Endothelial cell (in vitro differentiated cells): ENCODE measurements around the gene CXCR4. TPM values are rescaled to one million over a fixed set of nuclear protein-coding genes. Genes with fewer than 3 reads are reported as not detected.

Source experiments
- DNase-seq: peaks from one replicate; pipeline ENCODE4 v3.0.0; 2021; ENCODE audit warnings: low spot score
- H3K27ac Mint-ChIP-seq: one replicate; pipeline ENCODE4 v1.8.0; 2021; ENCODE audit warnings: mixed read lengths, inconsistent platforms; ENCODE audit not compliant: unreplicated experiment
- H3K27me3 Mint-ChIP-seq: one replicate; pipeline ENCODE4 v1.8.0; 2021; ENCODE audit warnings: mild to moderate bottlenecking, moderate library complexity, mixed read lengths, inconsistent platforms; ENCODE audit not compliant: unreplicated experiment
- H3K36me3 Mint-ChIP-seq: one replicate; pipeline ENCODE4 v1.8.0; 2021; ENCODE audit warnings: mild to moderate bottlenecking, low read depth, mixed read lengths, inconsistent platforms; ENCODE audit not compliant: unreplicated experiment
- H3K4me1 Mint-ChIP-seq: one replicate; pipeline ENCODE4 v1.8.0; 2021; ENCODE audit warnings: mild to moderate bottlenecking, mixed read lengths, inconsistent platforms; ENCODE audit not compliant: unreplicated experiment
- H3K4me3 Mint-ChIP-seq: one replicate; pipeline ENCODE4 v1.8.0; 2021; ENCODE audit warnings: mild to moderate bottlenecking, mixed read lengths, inconsistent platforms; ENCODE audit not compliant: unreplicated experiment
- H3K9me3 Mint-ChIP-seq: one replicate; pipeline ENCODE4 v1.8.0; 2021; ENCODE audit warnings: mixed read lengths, inconsistent platforms; ENCODE audit not compliant: unreplicated experiment
- total RNA-seq: library from RNA; stranded (reverse); fragmentation: NEBNext Ultra II Directional; extraction: Animal tissue kit (Norgen Biotek cat#: 25700); gene quantifications from one replicate; pipeline ENCODE4 v1.2.1, GENCODE V29; 2021; ENCODE audit not compliant: unreplicated experiment
- TF ChIP-seq, protein P1 (sequence below): fragments of 200-600 bp; sonication (generic); IDR thresholded peaks from one replicate; pipeline ENCODE4 v1.5.0; 2021; ENCODE audit warnings: antibody characterized with exemption; ENCODE audit not compliant: unreplicated experiment

The CXCR4 gene
- total RNA-seq, 1 donor from 2014 or later: 255 TPM

DNA sequence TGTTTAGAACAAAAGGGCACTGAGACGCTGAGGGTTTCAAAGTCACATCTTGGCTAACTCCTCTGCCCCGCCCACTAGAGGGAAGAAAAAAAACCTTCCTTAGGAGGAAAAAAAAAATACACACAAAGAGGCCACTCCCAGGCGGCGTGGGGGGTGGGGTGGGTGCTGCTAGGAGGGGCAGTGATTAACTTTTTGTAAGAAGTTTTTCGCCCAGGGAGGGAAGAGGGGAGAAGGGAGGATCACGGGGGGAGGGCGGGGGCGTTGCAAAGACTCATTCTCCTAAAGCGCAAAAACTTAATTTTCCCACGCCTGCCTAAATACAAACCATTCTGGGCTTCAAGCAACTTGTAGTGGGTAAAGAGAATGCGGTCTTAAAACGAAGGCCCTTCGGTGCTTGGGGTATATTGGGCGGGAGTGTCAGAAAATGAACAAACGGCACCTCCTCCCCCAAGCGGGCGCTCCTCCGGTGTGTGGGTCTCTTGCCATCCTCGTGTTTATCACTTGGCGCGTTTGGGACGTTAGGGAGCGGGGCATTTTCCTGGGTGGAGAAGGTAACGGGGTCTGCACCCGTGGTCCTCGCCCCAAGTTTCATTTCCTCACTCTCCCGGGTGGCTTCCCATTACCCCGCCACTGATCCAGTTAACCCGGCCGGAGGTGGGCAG, 1.7 kb downstream of the CXCR4 start:
- H3K4me1 Mint-ChIP-seq: peaks cover 45% of the 10 kb centered on the region
- TF ChIP-seq, protein P1, sequence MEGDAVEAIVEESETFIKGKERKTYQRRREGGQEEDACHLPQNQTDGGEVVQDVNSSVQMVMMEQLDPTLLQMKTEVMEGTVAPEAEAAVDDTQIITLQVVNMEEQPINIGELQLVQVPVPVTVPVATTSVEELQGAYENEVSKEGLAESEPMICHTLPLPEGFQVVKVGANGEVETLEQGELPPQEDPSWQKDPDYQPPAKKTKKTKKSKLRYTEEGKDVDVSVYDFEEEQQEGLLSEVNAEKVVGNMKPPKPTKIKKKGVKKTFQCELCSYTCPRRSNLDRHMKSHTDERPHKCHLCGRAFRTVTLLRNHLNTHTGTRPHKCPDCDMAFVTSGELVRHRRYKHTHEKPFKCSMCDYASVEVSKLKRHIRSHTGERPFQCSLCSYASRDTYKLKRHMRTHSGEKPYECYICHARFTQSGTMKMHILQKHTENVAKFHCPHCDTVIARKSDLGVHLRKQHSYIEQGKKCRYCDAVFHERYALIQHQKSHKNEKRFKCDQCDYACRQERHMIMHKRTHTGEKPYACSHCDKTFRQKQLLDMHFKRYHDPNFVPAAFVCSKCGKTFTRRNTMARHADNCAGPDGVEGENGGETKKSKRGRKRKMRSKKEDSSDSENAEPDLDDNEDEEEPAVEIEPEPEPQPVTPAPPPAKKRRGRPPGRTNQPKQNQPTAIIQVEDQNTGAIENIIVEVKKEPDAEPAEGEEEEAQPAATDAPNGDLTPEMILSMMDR: no peak
- peak overlapping the region; percentile 67 for H3K27ac Mint-ChIP-seq
- H3K36me3 Mint-ChIP-seq: peaks cover 30% of the 10 kb centered on the region
- H3K4me3 Mint-ChIP-seq: peak overlapping the region; percentile 95
- peak; percentile 39 for DNase-seq
- no peaks in the 10 kb centered on the region for H3K9me3 Mint-ChIP-seq
- peaks cover 11% of the 10 kb centered on the region for H3K27me3 Mint-ChIP-seq

DNA sequence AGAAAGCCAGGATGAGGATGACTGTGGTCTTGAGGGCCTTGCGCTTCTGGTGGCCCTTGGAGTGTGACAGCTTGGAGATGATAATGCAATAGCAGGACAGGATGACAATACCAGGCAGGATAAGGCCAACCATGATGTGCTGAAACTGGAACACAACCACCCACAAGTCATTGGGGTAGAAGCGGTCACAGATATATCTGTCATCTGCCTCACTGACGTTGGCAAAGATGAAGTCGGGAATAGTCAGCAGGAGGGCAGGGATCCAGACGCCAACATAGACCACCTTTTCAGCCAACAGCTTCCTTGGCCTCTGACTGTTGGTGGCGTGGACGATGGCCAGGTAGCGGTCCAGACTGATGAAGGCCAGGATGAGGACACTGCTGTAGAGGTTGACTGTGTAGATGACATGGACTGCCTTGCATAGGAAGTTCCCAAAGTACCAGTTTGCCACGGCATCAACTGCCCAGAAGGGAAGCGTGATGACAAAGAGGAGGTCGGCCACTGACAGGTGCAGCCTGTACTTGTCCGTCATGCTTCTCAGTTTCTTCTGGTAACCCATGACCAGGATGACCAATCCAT, 2.7 kb downstream of the CXCR4 start:
- Mint-ChIP-seq H3K4me1 (peaks cover 40% of the 10 kb centered on the region), H3K27me3 (peaks cover 11% of the 10 kb centered on the region), H3K4me3 (peak overlapping the region; percentile 95), H3K9me3 (no peaks in the 10 kb centered on the region), H3K36me3 (peaks cover 30% of the 10 kb centered on the region), H3K27ac (peak overlapping the region; percentile 30)
- DNase-seq: no peak
- TF ChIP-seq, protein P1: no peak

DNA sequence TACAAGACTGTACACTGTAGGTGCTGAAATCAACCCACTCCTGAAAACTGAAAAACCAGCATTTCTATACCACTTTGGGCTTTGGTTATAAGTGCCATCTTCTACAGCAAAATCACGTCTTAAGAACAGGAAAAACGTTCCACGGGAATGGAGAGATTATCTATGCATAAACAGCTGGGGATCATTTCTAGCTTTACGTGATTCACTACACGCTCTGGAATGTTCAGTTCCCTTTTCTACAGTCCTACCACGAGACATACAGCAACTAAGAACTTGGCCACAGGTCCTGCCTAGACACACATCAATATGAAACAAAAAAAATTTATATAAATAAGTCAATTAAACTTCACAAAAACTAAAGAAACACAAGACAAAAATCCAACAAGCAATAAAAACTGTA, 3.6 kb downstream of the CXCR4 start:
- peak overlapping the region; percentile 95 for H3K4me3 Mint-ChIP-seq
- peaks cover 33% of the 10 kb centered on the region for H3K4me1 Mint-ChIP-seq
- H3K27ac Mint-ChIP-seq: no peak overlapping the region
- no peaks in the 10 kb centered on the region for H3K9me3 Mint-ChIP-seq
- DNase-seq: no peak
- peaks cover 30% of the 10 kb centered on the region for H3K36me3 Mint-ChIP-seq
- TF ChIP-seq, protein P1: no peak
- H3K27me3 Mint-ChIP-seq: peaks cover 11% of the 10 kb centered on the region

DNA sequence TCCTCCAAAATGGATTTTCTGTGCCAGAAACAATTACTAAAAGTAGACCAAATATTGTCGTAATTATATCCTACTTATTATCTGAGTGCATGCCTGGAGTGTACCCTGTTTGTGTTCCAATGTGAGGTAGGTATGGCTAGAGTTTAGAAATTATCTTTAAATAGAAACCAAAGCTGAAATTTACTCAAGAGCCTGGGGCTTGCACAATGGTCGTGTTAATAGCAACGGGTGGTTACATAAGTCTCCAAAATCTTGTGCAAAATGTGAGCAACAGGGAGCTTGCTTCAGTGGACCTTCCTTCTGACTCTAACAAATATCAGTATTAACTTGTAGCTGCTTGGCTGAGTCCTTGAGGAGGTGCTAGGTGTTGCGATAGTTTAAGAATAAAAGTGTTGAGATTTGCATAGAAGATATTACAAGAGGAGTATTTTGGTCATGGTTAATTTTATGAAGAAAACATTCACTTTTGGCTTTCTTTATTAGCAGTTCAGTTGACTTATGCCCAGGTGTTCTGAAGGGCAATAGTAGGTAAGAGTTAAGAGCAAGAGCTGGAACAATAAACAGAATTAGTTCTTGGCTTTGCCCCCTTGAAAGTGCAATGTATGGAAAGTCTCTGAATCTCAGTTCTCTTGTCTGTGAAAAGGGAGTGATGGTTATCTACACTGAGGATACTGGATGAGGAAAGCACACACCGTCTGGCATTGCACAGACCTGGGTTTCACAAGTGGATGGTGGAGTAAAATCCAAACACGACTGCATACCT, 4.6 kb downstream of the CXCR4 start:
- peaks cover 9% of the 10 kb centered on the region for H3K27me3 Mint-ChIP-seq
- H3K27ac Mint-ChIP-seq: no peak overlapping the region
- TF ChIP-seq, protein P1: no peak
- no peak for DNase-seq
- peaks cover 27% of the 10 kb centered on the region for H3K4me1 Mint-ChIP-seq
- peak overlapping the region; percentile 95 for H3K4me3 Mint-ChIP-seq
- H3K36me3 Mint-ChIP-seq: peaks cover 30% of the 10 kb centered on the region
- no peaks in the 10 kb centered on the region for H3K9me3 Mint-ChIP-seq
